VCaP (cell line): ENCODE data around the gene ALDH1A3.

Experiments
- H3K27ac ChIP-seq: fragments of 450-650 bp; 2 replicates; pipeline ENCODE4 v1.5.1; 2017
- TF ChIP-seq, protein P1 (sequence below): fragments of 450-650 bp; conservative IDR thresholded peaks from 2 replicates; pipeline ENCODE4 v1.5.1; 2017; ENCODE audit warnings: mild to moderate bottlenecking, moderate library complexity

ALDH1A3 gene

DNA sequence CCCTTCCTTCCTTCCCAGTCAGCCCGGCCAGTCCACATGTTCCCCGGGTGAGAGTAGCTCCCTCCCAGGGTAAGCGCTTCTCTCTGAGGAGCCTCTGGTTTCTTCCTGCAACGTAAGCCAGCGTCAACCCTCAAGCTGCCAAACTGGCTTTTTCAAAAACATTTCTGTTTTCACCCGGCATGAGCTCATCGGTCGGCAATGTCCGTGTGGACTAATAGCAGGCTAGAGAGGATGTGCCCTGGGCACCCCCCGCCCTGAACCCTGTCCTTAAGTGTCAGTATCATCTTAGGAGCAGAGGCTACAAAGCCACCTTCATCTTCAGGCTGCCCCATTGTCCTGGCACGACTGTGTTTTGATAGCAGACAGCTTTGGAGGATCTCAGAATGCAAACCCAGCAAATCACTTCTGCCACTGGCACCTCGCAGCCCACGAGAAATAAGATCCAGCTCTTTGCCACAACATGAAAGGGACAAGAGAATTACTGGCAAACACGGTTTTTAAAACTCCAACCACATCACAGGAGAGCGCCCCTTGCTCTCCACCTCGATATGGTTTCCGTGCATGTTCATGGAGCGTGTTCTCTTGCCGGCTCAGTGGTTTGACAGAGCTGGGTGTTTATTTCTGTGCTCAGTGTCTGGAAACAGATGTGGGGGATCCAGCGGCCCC lies 9.9 kb downstream of the ALDH1A3 start:
- H3K27ac ChIP-seq = peak overlapping the region; percentile 98
- TF ChIP-seq, protein P1, sequence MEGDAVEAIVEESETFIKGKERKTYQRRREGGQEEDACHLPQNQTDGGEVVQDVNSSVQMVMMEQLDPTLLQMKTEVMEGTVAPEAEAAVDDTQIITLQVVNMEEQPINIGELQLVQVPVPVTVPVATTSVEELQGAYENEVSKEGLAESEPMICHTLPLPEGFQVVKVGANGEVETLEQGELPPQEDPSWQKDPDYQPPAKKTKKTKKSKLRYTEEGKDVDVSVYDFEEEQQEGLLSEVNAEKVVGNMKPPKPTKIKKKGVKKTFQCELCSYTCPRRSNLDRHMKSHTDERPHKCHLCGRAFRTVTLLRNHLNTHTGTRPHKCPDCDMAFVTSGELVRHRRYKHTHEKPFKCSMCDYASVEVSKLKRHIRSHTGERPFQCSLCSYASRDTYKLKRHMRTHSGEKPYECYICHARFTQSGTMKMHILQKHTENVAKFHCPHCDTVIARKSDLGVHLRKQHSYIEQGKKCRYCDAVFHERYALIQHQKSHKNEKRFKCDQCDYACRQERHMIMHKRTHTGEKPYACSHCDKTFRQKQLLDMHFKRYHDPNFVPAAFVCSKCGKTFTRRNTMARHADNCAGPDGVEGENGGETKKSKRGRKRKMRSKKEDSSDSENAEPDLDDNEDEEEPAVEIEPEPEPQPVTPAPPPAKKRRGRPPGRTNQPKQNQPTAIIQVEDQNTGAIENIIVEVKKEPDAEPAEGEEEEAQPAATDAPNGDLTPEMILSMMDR = no peak

DNA sequence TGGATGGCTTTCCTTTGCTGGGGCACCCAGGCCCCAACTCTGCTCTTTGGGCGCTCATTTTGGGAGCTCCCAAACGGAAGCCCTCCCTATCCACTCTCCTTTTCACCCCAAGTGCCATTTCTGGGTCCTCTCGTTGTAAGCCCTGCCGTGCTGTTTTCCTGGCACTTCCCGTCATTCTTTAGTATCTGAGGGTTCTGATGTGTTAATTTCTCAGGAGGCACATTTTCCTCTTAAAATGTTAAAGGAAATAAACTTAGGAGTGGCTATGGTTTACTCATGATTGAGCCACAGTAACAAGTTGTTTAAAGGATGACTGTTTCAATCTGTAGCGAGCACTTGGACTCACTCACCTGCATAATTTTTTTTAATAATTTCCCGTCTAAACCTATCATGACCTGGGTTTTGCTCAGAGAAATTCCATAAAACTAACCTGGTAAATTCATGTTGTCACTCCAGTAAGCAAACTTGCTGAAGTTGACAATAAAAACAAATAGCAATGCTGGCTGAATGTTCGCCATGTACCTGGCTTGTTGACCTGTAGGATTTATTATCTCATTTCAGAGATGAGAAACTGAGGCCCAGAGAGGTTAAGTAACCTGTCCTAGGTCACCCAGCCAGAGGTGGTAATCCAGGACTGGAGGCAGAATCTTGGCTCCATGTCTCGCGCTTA lies 10.6 kb downstream of the ALDH1A3 start:
- peak overlapping the region; percentile 98 for H3K27ac ChIP-seq
- TF ChIP-seq, protein P1 = no peak

DNA sequence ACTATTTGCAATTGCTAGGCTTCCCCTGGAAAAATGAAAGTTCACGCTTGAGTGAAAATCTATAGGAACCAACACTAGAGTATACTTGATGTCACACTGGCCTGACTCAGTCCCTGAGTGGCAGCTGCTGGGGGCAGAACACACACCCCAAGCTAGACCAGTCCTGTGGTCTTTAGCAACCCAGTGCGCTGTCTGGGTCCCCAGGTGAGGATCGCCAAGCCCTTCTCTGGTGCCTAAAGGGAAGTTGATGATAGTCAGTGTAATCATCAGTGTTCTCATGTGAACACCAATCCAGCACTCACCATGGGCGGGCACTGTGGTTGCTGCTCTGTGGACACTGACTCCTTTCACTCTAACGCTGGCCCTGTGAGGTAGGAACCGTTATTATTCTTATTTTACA lies 11.2 kb downstream of the ALDH1A3 start:
- peak overlapping the region; percentile 98 for H3K27ac ChIP-seq
- TF ChIP-seq, protein P1 = no peak

DNA sequence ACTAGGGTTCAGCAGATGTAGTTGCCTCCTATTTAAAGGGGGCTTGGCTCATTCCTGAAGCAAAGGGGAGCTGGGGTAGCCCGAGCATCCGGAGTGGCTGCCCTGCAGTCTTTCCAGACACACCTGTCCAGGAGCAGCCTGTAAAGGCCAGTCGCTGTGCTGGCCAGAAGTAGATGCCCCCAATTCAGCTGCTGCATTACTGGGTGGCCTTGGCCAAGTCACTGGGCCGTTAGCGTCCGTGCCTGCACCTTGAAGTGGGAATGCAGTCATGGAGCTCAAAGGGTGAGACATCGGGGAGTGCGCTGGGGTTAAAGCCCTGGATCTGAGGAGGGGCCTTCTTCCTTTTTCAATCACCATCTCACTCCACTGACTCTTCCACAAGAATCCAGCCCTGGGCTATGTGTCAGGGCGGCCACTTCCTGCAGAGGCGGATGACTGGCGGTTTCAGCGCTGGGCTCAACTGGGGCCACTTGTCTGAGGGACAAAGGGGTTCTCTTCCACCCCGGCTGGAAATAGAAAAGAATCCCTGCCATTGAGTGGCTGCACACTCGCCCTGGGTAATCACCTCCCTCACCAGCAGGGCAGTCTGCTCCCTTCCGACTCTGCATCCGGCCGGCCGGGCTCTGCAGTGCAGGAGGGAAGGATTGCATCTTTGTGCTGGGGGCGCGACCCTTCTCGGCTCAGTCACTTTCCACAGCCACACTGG lies 11.8 kb downstream of the ALDH1A3 start:
- TF ChIP-seq, protein P1 = no peak
- H3K27ac ChIP-seq = peak overlapping the region; percentile 98

DNA sequence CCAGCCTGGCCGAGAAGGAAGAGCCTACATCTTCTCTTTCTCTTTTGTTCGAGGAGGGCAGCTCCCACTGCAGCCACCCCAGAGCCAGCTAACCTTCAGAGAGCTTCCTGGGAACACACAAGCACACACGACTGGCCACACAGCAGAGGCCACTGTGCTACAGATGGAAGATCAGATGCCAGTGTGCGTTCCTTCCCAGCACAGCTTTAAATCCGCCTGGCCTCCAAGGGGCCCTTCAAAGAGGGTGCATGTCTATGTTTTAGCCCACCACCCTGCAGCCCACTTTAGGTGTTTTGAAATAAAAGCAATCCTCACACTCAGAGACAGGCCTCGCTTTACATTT lies 12.4 kb downstream of the ALDH1A3 start:
- TF ChIP-seq, protein P1 = no peak
- peak overlapping the region; percentile 98; the same call in 1 of the 2 replicates for H3K27ac ChIP-seq

DNA sequence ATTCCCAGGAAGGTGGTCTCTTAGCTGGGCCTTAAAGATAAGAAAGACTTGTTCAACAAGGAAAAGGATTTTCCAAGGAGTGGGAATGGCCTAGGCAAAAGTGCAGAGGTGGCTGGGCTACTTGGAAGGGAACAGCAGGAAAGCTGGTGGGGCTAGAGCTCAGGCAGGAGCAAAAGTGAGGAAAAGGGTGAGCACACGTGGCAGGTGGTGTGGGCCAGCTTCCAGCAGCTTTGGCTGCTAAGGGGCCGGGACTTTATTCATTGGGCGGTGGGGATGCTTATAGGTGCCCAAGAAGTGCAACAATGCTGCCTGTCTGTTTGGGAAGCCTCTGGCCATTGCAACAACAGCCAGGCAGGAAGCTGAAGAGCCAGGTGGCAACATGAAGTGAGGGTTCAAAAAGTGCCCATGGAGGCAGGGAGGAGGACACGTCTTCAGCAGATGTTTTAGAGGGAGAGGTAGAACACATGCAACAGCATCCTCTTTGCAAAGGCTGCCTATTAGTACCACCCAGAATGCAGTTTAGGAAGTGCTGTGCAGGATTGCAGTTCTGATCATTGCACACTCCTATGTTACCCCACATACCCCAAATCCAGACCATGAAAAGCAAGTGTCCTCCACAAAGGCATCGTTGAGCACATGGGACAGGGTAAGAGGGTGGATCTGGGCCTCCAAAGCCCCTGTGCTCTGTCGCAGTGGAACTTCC lies 13.8 kb downstream of the ALDH1A3 start:
- H3K27ac ChIP-seq = peak overlapping the region; percentile 98
- TF ChIP-seq, protein P1 = no peak

DNA sequence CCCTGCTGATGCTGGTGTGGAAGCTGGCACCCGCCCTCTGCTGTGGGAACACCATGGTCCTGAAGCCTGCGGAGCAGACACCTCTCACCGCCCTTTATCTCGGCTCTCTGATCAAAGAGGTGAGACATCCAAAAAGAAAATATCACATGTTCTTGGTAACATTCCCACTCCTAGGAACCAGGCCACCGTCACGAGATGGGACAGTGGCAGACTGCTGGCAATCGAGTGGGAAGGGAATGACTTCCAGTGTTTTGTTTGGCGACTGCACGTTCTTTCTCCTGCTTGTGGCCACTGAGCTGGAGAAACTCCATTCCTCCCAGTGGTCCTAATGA lies 14.3 kb downstream of the ALDH1A3 start:
- H3K27ac ChIP-seq = peak overlapping the region; percentile 98
- TF ChIP-seq, protein P1 = no peak
